ENCODE results near the gene KCTD3.

Gene KCTD3

GRCh38 chr1:215605011-215605621, 38.0 kb downstream of the KCTD3 start:
- no peak for DNase-seq (ENCODE audit: low read depth in 2 of 2, low spot score in 1 of 2)

- no peak for DNase-seq (ENCODE audit: low read depth in 2 of 2, low spot score in 1 of 2)
Measured at GRCh38 chr1:215606036-215606435, 38.9 kb downstream of the KCTD3 start.

- DNase-seq (ENCODE audit: low read depth in 2 of 2, low spot score in 1 of 2) = no peak
Measured at GRCh38 chr1:215606564-215607168, 39.6 kb downstream of the KCTD3 start.

- no peak for DNase-seq (ENCODE audit: low read depth in 2 of 2, low spot score in 1 of 2)
Measured at GRCh38 chr1:215607412-215607811, 40.3 kb downstream of the KCTD3 start.

DNA sequence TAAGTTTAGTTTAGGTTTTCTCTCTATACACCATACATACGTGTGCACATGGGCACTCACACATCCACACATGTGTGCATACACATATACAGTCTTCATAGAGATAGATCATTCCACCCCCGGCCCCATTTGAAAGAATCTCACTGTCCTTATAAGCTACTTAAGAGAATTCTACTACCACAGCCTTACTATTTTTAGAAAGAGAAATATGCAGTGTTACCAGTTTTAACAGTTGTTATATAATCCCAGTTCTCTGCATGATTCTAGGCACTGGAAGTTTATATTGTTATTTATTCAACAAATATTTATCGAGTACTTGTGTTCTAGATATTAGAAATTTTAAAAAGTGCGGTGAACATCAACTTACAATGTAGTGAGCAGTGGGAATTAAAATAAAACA, 41.5 kb downstream of the KCTD3 start:
- no peak for DNase-seq (ENCODE audit: low read depth in 2 of 2, low spot score in 1 of 2)

DNA sequence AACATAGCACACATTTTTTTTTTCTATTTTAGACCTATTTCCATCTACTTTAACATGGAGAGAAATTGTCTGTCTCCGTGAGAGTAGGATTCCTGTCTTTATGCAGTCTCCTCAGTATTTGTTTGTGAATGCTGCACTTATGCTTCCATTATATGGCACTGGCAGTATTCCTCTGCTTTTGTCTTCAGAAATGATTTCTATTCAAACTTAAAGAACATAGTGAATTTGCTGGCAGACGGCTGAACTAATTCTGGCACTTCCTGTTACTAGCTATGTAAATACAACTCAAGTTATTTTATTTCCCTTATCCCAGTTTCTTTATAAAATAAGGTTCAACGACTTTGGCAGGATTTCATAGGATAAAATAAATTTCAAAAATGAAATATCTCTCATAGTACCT, 45.3 kb downstream of the KCTD3 start:
- no peak for DNase-seq (ENCODE audit: low read depth in 2 of 2, low spot score in 1 of 2)

DNA sequence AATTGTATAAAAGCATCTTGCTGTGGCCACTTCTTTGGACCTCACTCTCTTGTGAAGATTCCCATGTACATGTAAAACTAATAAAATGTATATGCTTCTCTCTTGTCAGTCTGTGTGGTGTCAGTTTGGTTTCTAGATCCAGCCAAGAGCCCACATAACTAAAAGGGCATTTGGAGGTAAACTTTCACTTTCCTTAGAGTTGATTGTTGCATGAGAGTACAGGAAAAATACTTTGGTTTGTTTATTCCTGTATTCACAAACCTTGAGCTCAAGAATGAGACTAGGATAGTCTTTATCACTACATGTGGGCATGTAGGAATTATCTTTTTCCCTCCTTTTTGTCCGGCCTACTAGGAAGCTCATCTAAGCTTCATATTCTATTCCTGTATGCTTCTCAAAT, 50.9 kb downstream of the KCTD3 start:
- DNase-seq (ENCODE audit: low read depth in 2 of 2, low spot score in 1 of 2) = no peak

DNA sequence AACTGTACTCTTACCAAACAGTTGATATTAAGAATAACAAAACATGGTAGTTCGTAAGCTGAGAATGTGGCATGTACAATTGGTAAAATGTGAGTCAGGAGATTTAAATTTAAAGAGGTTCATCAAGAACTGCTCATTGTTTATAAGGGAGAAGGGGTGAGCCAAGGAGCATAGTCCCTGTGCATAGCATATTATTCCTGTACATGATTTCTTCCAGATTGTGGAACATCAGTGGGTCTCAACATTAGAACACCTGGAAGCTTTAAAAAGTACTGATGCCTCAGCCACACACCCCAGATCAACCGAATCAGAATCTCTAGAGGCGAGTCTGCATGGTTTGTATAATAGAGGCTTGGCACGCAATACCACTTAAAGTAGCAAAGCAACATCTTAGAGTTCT, 56.1 kb downstream of the KCTD3 start:
- DNase-seq (ENCODE audit: low read depth in 2 of 2, low spot score in 1 of 2) = no peak

- no peak for DNase-seq (ENCODE audit: low read depth in 2 of 2, low spot score in 1 of 2)
Measured at GRCh38 chr1:215625949-215626348, 58.8 kb downstream of the KCTD3 start.

- no peak for DNase-seq (ENCODE audit: low read depth in 2 of 2, low spot score in 1 of 2)
Measured at GRCh38 chr1:215631040-215631439, 63.9 kb downstream of the KCTD3 start.

- DNase-seq (ENCODE audit: low read depth in 2 of 2, low spot score in 1 of 2) = no peak
Measured at GRCh38 chr1:215631489-215631888, 64.4 kb downstream of the KCTD3 start.

DNA sequence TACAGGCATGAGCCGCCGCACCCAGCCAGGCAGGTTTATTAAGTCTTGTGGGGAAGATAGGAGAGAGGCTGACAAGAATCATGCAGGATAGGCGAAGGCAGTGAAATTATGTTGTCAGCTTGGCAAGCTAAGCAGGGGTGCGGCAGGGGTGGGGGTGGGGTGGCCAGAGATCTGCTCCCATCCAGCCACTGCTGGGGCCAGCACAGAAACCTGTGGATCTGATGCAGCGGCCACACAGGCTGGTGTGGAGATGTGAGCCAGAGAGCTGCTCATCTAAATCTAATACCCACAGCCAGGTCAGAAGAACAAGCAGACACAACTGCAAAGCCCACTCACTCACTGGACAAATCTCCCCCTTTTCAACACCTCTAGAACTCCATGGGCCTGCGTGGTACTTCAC, 68.7 kb downstream of the KCTD3 start:
- DNase-seq (ENCODE audit: low read depth in 2 of 2, low spot score in 1 of 2) = no peak

DNA sequence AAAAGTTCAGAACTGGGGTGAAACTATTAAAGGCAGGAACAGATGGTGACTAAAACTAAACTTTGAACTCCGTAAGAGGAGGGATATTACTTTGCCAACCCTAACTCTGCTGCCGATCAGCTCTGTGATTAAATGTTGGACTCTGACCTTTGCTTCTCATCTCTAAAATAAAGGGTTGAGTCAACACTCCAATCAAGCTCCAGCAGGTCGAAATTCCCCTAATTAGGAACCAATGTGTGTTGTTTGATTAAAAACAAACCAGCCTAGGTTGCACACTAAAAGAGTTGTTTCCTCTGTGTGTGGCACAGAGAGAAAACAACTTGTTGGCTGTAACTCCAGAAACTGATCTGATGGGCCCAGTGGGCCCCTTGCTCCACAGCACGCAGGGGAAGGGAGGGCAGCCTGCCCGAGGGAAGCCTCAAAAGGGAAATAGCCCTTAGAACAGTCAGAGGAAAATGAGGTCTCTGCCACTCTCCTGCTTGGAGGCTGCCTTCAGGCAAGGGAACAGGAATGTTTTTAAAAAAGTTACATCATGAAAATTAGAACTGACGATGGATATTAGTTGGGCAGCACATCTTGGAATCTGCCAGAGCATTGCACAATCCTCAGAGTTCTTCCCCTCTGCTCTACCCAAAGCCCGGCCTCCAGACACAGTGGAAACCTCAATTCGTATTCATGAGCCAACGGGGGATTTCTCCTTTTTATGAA, 69.3 kb downstream of the KCTD3 start:
- no peak for DNase-seq (ENCODE audit: low read depth in 2 of 2, low spot score in 1 of 2)

DNA sequence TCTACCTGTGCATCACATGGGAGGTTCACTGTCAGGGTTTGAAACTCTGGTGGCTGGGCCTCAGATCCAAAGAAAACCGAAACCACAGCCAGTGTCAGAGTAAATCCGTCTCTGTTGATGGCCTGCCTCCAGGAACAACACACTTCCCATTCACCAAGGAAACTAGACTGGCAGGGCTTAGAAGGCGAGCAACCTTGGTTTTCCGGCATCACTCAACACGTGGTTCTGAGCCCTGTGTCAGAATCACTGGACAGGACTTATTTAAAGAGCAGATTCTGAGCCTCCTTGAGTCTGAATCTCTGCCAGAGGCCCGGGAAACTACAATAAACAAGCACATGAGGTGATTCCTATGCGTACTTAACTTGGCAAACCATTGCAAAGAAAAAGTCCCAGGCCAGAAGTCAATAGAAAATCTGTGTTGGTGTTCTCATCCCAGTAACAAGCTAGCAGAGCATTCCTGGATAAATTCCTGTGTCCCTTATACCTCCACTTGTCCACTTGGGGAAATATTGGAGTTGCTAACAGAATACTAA, 70.0 kb downstream of the KCTD3 start:
- DNase-seq (ENCODE audit: low read depth in 2 of 2, low spot score in 1 of 2) = no peak

- no peak for DNase-seq (ENCODE audit: low read depth in 2 of 2, low spot score in 1 of 2)
Measured at GRCh38 chr1:215640429-215641148, 73.5 kb downstream of the KCTD3 start.

- DNase-seq (ENCODE audit: low read depth in 2 of 2, low spot score in 1 of 2) = no peak
Measured at GRCh38 chr1:215643592-215644321, 76.7 kb downstream of the KCTD3 start.

GRCh38 chr1:215645182-215645581, 78.1 kb downstream of the KCTD3 start:
- no peak for DNase-seq (ENCODE audit: low read depth in 2 of 2, low spot score in 1 of 2)

DNA sequence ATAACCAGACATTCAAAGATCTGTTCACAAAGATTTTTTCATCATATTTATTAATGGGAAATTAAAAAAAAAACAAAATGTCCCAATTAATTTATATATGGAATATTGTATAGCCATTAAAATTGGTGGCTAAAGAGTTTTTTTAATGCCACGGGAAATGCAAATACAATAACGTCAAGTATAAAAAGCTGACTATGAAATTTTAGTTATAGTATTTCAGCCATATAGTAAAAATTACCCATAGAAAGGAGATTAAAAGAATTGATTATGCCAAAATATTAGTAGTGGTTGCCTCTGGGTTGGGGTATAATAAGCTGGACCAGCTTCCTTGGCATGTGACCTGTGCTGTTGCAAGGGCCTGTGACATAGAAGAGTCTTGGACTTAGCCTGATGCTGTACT, 78.8 kb downstream of the KCTD3 start:
- DNase-seq (ENCODE audit: low read depth in 2 of 2, low spot score in 1 of 2) = no peak

- DNase-seq (ENCODE audit: low read depth in 2 of 2, low spot score in 1 of 2) = no peak
Measured at GRCh38 chr1:215647738-215648137, 80.6 kb downstream of the KCTD3 start.

- DNase-seq (ENCODE audit: low read depth in 2 of 2, low spot score in 1 of 2) = no peak
Measured at GRCh38 chr1:215648957-215649356, 81.9 kb downstream of the KCTD3 start.

Measured in stimulated activated CD8-positive, alpha-beta memory T cell treated with anti-CD3 and anti-CD28 coated beads, Interleukin-4, amount 100 ng/mL, for 1 hour (primary cell).